HG03354 (cell line): ENCODE measurements around the gene ANXA2R.
"Not testable (repeated sequence)": the region's sequence is repeated elsewhere in the genome, so short reads cannot be mapped to it uniquely, and the experiment has no call there.

Experiments
- ATAC-seq: cut with Tn5 transposase; IDR thresholded peaks from one replicate; pipeline ENCODE4 v1.9.1; 2021; ENCODE audit warnings: mild to moderate bottlenecking; ENCODE audit not compliant: unreplicated experiment, poor library complexity, severe bottlenecking

ANXA2R gene

GRCh38 chr5:43061352-43062075 lies 21.4 kb upstream of the ANXA2R start:
- ATAC-seq, result no peak

DNA sequence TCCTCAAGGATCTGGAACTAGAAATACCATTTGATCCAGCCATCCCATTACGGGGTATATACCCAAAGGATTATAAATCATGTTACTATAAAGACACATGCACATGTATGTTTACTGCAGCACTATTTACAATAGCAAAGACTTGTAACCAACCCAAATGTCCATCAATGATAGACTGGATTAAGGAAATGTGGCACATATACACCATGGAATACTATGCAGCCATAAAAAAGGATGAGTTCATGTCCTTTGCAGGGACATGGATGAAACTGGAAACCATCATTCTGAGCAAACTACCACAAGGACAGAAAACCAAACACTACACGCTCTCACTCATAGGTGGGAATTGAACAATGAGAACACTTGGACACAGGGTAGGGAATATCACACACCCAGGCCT lies 19.9 kb upstream of the ANXA2R start:
- ATAC-seq, result not testable (repeated sequence)

- ATAC-seq, result not testable (repeated sequence)
Observed at GRCh38 chr5:43055098-43055497, 15.0 kb upstream of the ANXA2R start.

DNA sequence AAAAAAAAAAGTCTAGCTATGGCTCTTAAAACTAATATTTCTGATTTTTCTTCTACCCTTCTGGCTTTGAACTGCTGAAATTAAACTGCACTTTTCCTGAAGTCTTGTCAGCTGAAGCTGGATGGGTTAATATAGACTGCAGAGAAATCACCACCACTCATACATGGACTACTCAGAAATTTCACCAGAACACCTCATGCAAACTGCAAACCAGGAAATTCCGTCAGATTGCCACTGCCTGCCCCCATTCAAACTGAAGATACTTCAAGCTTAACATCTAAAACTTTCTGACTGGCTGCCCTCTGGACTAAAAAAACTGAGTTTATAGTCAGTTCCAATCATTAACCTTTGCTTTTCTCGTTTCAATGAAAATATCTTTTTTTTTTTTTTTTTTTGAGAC lies 11.6 kb upstream of the ANXA2R start:
- no peak for ATAC-seq

GRCh38 chr5:43050384-43050783 lies 10.3 kb upstream of the ANXA2R start:
- ATAC-seq, result no peak

- ATAC-seq, result no peak
Observed at GRCh38 chr5:43049236-43049635, 9.1 kb upstream of the ANXA2R start.

GRCh38 chr5:43046474-43046873 lies 6.4 kb upstream of the ANXA2R start:
- ATAC-seq, result no peak

GRCh38 chr5:43045236-43045635 lies 5.1 kb upstream of the ANXA2R start:
- ATAC-seq, result no peak

DNA sequence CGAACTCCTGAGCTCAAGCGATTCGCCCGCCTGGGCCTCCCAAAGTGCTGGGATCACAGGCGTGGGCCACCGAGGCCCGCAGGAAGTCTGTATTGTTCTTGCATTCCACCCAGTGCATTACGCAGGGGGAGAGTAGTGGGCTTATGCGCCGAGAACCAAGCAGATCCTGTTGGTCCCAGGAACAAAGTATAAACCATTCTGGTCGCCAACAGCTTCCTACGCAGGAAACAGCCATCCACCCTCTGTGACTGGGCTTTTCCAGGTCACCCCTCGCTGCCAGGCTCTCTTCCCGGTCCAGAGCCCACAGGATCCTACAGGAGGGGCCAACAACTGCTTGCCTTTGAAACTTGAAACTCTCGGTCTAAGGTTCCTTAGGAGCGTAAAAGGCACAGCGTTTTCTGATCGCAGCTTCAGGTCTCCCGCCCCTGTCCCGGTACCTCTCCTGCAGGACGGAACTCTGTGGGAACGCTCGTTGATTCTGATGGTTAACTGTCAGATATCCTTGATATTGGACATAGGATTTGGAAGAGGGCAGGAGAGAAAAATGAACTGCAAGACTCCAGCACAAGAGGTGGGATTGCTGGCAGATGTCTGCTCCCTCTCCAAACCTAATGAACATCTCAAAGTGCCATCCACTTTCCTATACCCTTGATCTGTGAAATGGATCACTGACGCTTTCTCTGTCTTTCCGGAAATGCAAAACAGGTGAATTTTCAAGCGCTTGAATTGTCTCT lies 4.2 kb upstream of the ANXA2R start:
- ATAC-seq, result no peak

GRCh38 chr5:43043400-43043756 lies 3.3 kb upstream of the ANXA2R start:
- ATAC-seq, result no peak

- peak; percentile 34 for ATAC-seq
Observed at GRCh38 chr5:43042626-43043399, 2.7 kb upstream of the ANXA2R start.

DNA sequence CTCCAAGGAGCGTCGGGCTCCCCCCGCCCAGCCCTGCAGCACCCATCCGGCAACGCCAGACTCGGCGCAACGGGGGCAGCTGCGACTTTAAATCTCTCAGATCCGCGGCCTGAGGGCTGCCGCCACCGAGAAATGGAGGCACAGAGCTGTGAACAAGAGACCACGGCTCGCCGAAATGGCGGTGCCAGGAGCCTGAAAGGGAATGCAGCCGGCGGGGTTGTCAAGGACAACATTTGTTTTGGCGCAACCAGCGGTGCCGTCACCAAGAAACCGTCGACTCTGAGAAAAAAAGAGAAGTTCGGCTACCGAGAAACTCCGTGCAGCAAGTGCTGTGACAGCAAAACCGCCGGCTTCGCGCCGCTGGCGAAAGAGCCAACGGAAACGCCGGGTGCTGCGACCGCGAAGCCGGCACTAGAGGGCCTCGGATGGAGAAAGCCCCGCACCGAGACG lies 2.1 kb upstream of the ANXA2R start:
- peak; percentile 38 for ATAC-seq

- ATAC-seq, result peak; percentile 19
Observed at GRCh38 chr5:43041669-43042175, 1.6 kb upstream of the ANXA2R start.

DNA sequence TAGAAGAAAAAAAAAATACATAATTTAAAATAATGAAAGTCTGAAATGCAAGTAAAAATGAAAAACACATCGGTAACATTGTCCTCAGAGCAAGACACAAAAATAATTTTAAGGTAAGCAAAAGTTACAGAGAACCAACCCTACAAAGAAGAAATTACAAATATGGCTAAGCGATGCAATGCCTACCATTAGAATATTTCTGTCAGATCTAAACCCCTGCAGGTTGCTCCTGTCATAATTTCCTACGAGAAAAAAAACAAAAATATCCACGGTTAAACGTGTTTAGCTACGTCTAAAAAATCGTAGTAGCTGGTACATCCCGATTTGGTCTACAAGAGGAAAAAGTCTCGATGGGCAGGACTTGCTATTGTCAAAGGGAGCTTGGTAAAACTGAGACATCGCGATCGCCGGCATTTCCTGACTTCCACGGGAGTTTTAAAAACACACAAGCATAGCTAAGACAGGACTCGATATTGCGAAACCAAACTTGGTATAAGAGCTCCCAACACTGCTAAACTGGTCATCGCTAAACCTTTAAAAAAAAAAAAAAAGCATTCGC lies 1.1 kb upstream of the ANXA2R start:
- ATAC-seq, result no peak

DNA sequence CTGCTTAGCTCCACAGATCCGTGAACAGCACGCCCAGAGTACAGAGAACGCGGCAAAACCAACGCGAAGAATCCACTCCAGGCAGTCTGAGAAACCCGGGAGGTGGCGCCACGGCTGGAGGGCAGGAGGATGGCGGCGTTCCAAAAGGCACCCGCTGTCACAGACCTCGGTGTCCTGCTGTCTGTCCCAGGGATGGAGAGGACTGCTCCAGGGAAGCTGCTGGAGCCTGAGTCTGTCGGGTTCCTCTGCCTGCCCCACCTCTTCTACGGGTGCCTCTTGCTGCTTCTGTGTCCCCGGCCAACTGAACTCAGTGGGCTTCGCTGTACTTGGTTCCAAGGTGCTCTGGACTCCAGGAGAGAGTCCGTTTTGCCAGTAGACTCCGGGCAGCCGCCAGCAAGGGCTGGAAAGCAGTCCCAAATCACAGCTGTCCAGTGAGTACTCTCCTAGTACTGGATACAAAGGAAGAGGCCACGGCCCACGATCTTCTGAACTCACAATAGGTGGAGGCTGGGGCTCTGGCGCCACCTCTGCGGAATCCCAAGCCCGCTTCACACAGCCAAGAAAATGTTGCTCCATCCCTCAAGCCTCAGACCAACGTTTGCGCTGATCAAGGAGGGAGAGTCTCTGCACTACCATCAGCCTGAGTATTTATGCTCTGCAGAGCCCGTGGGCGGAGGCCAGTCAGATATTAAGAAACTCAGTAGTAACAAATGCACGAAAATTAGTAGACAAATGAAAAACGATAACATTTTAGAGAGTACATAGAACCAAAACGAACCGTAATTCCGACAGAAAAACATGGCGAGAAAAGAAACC lies 440 bp downstream of the ANXA2R start:
- ATAC-seq, result no peak

DNA sequence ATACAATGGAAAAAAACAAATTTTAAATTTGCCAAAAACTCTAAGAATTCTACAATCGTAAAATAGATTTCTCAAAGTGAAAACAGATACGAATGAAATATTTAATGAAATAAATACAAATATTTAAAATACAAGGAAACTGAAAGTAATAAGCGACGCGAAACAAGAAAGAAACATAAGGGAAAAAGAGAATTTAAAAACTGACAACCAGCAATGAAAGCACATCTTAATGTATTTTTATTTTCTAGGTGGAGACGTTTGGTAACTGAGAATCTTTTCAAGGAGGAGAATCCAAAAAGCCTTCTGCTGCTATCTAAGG lies 1.0 kb downstream of the ANXA2R start:
- no peak for ATAC-seq

GRCh38 chr5:43038496-43038989 lies 1.6 kb downstream of the ANXA2R start:
- no peak for ATAC-seq

GRCh38 chr5:43037636-43038495 lies 2.3 kb downstream of the ANXA2R start:
- ATAC-seq, result no peak
